ENCODE results near the gene ILF3.
A peak's percentile ranks its signal among the peaks of the same experiment; 100 is the strongest.

ILF3 gene

DNA sequence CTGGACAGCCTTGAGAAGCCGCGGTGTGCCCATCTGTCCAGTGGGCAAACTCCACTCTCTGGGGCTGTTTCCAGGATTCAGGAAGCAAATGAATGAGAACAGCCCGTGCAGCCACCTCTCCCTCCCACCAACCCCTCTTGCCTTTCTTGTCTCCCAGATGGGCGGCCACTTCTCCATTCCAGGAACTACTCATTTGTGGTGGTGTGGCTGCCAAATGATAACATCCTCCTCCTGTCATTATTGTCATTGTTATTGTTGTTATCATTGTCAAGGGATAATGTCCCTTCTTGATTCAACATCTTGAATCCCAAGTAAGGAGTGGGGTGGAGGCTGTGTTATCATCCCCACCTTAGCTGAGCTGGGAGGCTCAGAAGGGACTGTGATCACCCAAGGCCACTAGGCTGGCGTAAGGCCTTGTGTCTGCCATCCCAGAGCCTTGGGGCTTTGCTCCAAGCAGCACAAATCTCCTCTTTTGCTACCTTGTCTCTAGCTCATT is 65.4 kb downstream of the ILF3 start:
- no peak for DNase-seq (ENCODE audit: low read depth, low spot score)
- H3K4me3 ChIP-seq (ENCODE audit: low read length) = peak overlapping the region; percentile 92

DNA sequence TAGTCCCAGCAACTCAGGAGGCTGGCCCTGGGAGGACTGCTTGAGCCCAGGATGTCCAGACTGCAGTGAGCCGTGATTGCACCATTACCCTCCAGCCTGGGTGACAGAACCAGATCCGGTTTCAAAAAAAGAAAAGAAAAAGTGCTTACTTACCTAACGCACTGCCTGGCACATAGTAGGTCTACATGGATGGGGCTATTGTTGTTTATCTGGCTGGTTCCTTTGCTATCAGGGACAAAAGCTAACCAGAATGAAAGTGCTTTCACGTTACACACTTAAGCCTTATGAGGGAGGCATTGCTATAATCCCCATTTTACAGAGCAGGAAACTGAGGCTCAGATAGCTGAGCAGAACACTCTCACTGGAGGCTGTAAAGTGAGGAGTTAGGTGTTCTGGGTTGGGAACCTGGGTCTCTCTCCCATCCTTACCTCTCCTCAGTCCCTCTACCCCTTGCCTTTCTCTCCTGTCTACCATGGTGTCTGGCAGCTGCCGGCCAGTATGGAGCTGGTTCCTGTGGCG is 66.5 kb downstream of the ILF3 start:
- no peak for DNase-seq (ENCODE audit: low read depth, low spot score)
- no peak overlapping the region for H3K4me3 ChIP-seq (ENCODE audit: low read length)

DNA sequence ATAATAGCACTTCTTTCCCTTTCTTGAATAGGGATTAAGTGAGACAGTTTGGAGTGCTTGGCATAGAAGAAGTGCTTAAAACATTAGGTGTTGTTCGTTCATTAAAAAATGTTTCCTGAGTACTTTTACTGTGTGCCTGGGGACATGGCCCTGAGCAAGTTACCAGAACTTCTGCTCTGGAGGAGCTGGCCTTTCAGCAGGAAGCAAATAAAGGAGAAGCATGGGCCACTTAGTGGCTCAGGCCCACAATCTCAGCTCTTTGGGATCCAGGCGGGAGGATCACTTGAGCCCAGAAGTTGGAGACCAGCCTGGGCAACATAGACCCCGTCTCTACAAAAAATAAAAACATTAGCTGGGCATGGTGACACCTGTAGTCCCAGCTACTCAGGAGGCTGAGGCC is 69.4 kb downstream of the ILF3 start:
- H3K4me3 ChIP-seq (ENCODE audit: low read length) = no peak overlapping the region
- no peak for DNase-seq (ENCODE audit: low read depth, low spot score)

DNA sequence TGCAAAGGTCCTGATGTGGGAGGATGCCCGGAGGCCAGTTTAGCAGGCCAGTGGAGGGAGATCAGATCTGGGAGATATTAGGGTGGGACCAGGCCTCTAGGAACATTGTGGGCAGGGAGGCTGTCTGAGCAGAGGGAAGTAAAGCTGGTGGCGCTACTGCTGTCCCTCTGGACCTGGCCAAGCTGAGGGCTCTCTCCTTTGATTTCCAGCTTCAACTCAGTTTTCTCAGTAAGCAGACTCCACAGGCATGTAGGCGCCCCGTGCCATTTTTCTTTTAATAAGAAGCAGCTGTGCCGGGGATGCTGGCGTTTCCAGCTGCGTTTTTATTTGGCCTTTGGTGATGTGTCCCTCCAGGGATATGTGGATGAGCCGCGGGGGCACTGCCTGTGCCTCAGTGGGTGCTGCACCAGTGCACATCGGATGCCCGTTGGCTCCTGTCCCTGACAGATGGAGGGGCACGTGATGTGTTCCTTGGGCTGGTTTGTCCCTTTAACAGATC is 70.5 kb downstream of the ILF3 start:
- H3K4me3 ChIP-seq (ENCODE audit: low read length) = no peak overlapping the region
- no peak for DNase-seq (ENCODE audit: low read depth, low spot score)

DNA sequence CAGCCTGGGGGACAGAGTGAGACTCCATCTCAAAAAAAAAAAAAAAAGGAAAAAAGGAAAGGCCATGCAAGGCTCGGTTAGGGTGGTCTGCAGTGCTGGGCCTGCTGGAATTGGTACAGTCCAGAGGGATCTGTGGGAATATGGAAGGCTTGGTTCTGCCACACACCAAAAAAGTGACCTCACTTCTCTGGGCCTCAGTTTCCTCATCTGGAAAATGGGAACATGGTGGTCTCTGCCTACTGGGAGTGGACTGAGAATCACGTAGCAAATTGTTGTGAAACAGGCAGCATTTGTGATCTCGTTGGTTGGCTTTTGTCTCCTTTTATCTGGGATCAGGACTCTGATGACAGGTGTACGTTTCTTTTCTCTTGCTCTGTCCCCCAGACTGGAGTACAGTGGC is 71.3 kb downstream of the ILF3 start:
- no peak for DNase-seq (ENCODE audit: low read depth, low spot score)
- H3K4me3 ChIP-seq (ENCODE audit: low read length) = no peak overlapping the region

DNA sequence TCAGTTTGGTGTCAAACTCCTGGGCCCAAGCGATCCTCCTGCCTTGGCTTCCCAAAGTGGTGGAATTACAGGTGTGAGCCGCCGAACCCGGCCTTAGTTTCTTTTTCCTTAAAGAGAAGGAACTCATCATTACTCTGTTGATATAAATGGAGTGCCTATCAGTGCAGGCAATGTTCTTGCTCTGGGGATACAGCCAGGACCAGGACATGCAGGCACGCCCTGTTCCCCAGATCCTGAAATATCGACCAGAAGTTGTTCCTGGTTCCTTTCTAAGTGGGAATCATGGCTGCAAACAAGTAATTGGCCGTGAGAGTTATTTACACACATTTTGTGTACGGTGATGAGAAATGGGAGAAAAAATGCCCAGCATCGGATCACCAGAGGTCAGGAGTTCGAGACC is 72.1 kb downstream of the ILF3 start:
- no peak for DNase-seq (ENCODE audit: low read depth, low spot score)
- H3K4me3 ChIP-seq (ENCODE audit: low read length) = no peak overlapping the region

DNA sequence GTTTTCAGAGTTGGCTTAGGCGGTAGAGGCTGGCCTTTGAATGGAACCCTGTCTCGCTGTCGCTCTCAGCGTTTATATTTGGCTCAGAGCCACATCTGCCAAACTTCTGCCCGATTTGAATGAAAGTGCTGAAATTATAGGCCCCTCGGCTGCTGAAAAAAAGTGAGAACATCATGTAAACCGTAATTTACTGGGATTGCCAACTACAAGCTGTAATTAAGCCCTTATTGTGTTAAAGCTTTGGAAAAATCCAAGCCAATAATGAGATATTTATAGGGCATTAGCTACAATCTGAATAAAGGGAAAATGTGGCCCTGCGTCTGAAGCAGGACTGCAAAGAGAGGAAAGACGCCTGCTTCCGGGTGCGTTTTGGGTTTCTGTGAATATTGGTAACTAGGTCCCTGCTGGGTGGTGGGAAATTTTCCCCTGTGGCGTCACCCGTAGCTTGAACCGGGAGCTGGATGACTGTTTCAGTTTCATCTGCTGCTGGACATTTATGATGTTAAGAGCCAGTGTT is 73.6 kb downstream of the ILF3 start:
- DNase-seq (ENCODE audit: low read depth, low spot score) = no peak
- H3K4me3 ChIP-seq (ENCODE audit: low read length) = no peak overlapping the region

DNA sequence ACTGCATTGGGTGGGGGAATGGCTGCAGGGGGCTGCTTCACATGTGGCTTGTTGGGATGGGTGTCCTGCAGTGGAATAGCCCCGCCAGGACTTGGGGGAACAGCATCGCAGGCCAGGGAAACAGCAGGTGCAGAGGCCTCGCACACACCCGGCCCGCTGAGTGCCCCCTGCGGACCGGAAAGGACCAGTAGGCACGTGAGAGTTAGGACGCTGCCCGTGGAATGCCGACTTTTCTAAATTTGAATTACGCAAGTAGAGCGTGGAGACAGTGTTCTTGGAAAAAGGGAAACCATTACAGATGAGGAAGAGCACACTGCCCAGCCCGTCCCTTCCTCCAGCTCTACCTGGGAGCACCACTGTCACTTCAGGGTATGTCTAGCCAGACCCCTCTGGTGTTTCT is 75.3 kb downstream of the ILF3 start:
- DNase-seq (ENCODE audit: low read depth, low spot score) = no peak
- no peak overlapping the region for H3K4me3 ChIP-seq (ENCODE audit: low read length)

DNA sequence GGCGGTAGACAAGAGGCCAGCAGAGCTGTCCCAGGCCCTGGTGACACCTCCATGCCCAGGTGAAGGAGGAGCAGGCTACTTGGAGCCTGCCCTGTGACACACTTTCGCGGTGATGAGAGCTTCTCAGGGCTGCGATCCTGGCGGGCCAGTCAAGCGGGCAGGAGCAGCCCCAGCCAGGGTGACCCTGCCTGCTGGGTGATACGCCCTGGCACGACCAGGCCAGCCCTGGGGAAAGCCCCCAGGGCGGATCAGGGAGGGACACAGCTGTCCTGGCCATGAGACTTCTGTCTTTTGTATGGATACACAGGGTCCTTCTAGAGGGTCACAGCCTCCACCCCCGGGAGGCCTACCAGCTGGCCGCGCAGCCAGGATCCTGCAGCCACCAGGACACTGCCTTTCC is 76.8 kb downstream of the ILF3 start:
- no peak for DNase-seq (ENCODE audit: low read depth, low spot score)
- H3K4me3 ChIP-seq (ENCODE audit: low read length) = no peak overlapping the region

DNA sequence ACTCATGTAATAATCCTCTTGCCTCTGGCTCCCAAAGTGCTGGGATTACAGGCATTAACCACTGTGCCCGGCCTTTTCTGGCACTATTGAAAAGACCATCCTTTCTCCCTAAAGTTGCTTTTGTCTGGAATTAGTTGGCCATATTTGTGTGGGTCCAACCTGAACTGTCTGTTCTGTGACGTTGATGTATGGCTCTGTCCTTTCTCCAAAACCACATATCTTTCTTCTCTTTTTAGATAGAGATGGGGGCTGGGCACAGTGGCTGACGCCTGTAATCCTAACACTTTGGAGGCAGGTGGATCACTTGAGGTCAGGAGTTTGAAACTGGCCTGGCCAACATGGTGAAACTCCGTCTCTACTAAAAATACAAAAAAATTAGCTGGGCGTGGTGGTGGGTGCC is 81.6 kb downstream of the ILF3 start:
- DNase-seq (ENCODE audit: low read depth, low spot score) = no peak
- H3K4me3 ChIP-seq (ENCODE audit: low read length) = no peak overlapping the region

DNA sequence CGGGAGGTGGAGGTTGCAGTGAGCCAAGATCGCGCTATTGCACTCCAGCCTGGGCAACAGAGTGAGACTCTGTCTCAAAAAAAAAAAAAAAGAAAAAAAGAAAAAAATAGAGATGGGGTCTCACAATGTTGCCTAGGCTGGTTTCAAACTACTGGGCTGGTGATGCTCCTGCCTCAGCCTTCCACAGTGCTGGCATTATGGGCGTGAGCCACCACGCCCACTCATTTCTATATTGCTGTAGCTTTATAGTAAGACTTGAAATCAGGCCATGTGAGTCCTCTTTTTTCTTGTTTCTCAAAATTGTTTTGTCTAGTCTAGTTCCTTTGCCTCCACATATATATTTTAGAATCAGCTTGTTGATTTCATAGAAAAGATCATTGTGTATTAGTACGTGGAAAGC is 82.0 kb downstream of the ILF3 start:
- no peak overlapping the region for H3K4me3 ChIP-seq (ENCODE audit: low read length)
- DNase-seq (ENCODE audit: low read depth, low spot score) = no peak

DNA sequence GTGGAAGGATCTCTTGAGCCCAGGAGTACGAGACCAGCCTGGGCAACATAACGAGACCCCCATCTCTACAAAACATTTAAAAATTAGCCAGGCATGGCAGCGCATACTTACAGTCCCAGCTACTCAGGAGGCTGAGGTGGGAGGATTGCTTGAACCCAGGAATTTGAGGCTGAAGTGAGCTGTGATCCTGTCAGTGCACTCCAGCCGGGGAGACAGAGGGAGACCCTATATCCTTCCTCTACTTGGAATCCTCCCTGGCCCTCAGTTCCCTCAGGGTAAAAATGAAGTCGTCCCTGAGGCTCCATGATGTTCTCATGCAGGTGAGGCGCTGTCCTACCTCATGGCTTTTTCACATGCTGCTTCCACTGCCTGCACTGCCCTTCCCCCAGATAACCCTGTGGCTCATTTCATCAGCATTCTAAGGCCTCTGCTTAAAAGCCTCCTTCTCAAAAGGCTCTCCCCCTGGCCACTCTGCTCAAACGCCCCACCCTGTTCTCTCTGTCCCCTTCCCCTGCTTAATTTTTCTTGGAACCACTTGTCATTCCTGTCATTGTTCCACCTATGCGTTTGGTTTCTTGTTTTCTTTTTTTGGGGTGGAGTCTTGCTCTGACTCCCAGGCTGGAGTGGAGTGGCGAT is 82.9 kb downstream of the ILF3 start:
- DNase-seq (ENCODE audit: low read depth, low spot score) = no peak
- no peak overlapping the region for H3K4me3 ChIP-seq (ENCODE audit: low read length)

DNA sequence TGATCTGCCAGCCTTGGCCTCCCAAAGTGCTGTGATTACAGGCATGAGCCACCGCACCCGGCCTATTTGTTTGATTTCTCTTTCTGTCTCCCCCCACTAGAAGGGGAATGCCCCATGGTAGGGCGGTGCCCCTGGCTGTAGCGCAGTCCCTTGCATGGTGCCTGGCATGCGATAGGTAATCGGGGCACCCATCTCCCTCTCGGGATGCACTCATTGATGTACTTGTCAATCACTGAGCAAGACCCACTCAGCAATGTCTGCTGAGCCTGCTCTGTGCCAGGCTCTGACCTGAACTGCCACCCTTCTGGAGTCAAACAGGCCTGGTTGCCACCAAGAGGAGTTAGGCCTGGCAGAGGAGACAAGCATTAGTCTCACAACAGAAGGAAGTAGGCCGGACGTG is 83.6 kb downstream of the ILF3 start:
- no peak overlapping the region for H3K4me3 ChIP-seq (ENCODE audit: low read length)

DNA sequence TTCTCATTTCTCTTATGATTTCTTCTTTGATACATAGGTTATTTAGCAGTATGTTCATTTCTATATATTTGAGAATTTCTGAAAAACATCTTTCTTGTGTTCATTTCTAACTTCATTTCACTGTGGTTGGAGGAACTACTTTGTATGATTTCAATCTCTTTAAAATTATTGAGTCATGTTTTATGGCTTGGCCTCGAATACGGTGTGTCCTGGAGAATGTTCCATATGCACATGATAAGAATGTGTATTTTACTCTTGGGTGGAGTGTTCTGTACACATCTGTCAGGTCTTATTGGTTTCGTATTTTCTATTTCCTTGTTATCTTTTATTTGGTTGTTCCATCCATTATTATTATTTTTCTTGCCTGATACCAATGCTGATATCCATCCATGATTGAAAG is 86.7 kb downstream of the ILF3 start:
- DNase-seq (ENCODE audit: low read depth, low spot score) = no peak

More for the DNA sequence above, 83.6 kb downstream of the ILF3 start:
- no peak for DNase-seq (ENCODE audit: low read depth, low spot score)

More for the DNA sequence above, 86.7 kb downstream of the ILF3 start:
- no peak overlapping the region for H3K4me3 ChIP-seq (ENCODE audit: low read length)

Measured in Jurkat, Clone E6-1 (cell line).